PC-3 (cell line): Measurements from ENCODE around the gene PMFBP1. TPM values are rescaled to one million over a fixed set of nuclear protein-coding genes. Genes with fewer than 3 reads are reported as not detected.

ENCODE experiments used
- ATAC-seq: fragments of 200-7000 bp; cut with Tn5 transposase; 2 replicates; pipeline ENCODE4 v1.9.1; 2020; ENCODE audit warnings: mild to moderate bottlenecking, moderate library complexity
- BruUV-seq: library from RNA; stranded (reverse); fragments of 400-500 nt; replicated peaks from 2 replicates; lab custom pipeline; 2021; lab: Mats Ljungman, UMichigan
- CTCF ChIA-PET: fragments of 300-600 bp; sonication (Branson Sonifier 250); formaldehyde crosslinking; loops from one replicate; lab custom pipeline; 2022; ENCODE audit warnings: antibody characterized with exemption; lab: Charles Lee
- POLR2A ChIA-PET: fragments of 300-600 bp; sonication (Branson Sonifier 250); formaldehyde crosslinking; loops from one replicate; lab custom pipeline; 2022; ENCODE audit warnings: antibody characterized with exemption; ENCODE audit not compliant: unreplicated experiment; lab: Charles Lee
- DNase-seq: peaks from one replicate; pipeline ENCODE4 v3.0.0-alpha.2; 2015
- H2AFZ ChIP-seq: fragments of 300-600 bp; sonication (generic); 2 replicates; pipeline ENCODE4 v1.6.0; 2016; ENCODE audit warnings: antibody characterized with exemption, low read length
- H3F3A ChIP-seq: fragments of 300-600 bp; sonication (generic); one replicate; pipeline ENCODE4 v1.6.0; 2017; ENCODE audit warnings: antibody characterized with exemption, low read length, control low read depth, mild to moderate bottlenecking; ENCODE audit not compliant: unreplicated experiment
- H3K27ac ChIP-seq: fragments of 300-600 bp; sonication (generic); 2 replicates; pipeline ENCODE4 v1.5.1; 2016; ENCODE audit warnings: mild to moderate bottlenecking, low read length
- H3K27me3 ChIP-seq: fragments of 300-600 bp; sonication (generic); 2 replicates; pipeline ENCODE4 v1.6.1; 2016; ENCODE audit warnings: low read length, mixed read lengths
- H3K36me3 ChIP-seq: fragments of 300-600 bp; sonication (generic); 2 replicates; pipeline ENCODE4 v1.6.1; 2016; ENCODE audit warnings: low read depth, mixed run types, low read length, mixed read lengths
- H3K4me1 ChIP-seq: fragments of 300-600 bp; sonication (generic); 2 replicates; pipeline ENCODE4 v1.5.1; 2016; ENCODE audit warnings: low read length; ENCODE audit not compliant: insufficient read depth
- H3K4me2 ChIP-seq: fragments of 300-600 bp; sonication (generic); 2 replicates; pipeline ENCODE4 v1.6.0; 2016; ENCODE audit warnings: low read length
- H3K4me3 ChIP-seq: fragments of 300-600 bp; sonication (generic); 2 replicates; pipeline ENCODE4 v1.5.1; 2016; ENCODE audit warnings: mild to moderate bottlenecking, low read length, mixed read lengths
- H3K79me2 ChIP-seq: fragments of 300-600 bp; sonication (generic); 2 replicates; pipeline ENCODE4 v1.6.1; 2017; ENCODE audit warnings: low read length, mixed read lengths
- H3K9ac ChIP-seq: fragments of 300-600 bp; sonication (generic); 2 replicates; pipeline ENCODE4 v1.6.0; 2016; ENCODE audit warnings: mild to moderate bottlenecking, low read length
- H3K9me2 ChIP-seq: fragments of 300-600 bp; sonication (generic); replicated peaks from 2 replicates; pipeline ENCODE4 v1.6.1; 2016; ENCODE audit warnings: mixed run types, low read length, mixed read lengths
- H3K9me3 ChIP-seq: fragments of 300-600 bp; sonication (generic); 2 replicates; pipeline ENCODE4 v1.6.1; 2016; ENCODE audit warnings: low read length, mixed read lengths
- H4K20me1 ChIP-seq: fragments of 300-600 bp; sonication (generic); 2 replicates; pipeline ENCODE4 v1.6.1; 2016; ENCODE audit warnings: low read length, mixed read lengths
- EZH2 ChIP-seq: fragments of 300-600 bp; sonication (generic); IDR thresholded peaks from one replicate; pipeline ENCODE4 v1.6.1; 2017; ENCODE audit warnings: antibody characterized with exemption, mild to moderate bottlenecking, low read length; ENCODE audit not compliant: unreplicated experiment
- EZH2phosphoT487 ChIP-seq: fragments of 300-600 bp; sonication (generic); IDR thresholded peaks from 2 replicates; pipeline ENCODE4 v1.6.1; 2018; ENCODE audit warnings: mild to moderate bottlenecking, antibody characterized with exemption, low read length, borderline replicate concordance
- intact Hi-C: fragments of 100-400 bp; cut with micrococcal nuclease; formaldehyde crosslinking; loops from 2 replicates; pipeline ENCODE4 v1.9.0; 2023
- total RNA-seq: library from RNA; depleted of rRNA; stranded (reverse); fragments of >200 nt; gene quantifications from 2 replicates; pipeline ENCODE4 v1.2.3, GENCODE V29; 2014
- TF ChIP-seq, protein P1 (sequence below): fragments of 300-600 bp; sonication (generic); conservative IDR thresholded peaks from 2 replicates; pipeline ENCODE4 v1.5.1; 2017; ENCODE audit warnings: antibody characterized with exemption, low read depth, mild to moderate bottlenecking, low read length

Gene PMFBP1
- total RNA-seq, 1 experiment from 2014 or later: 1.2 TPM

DNA sequence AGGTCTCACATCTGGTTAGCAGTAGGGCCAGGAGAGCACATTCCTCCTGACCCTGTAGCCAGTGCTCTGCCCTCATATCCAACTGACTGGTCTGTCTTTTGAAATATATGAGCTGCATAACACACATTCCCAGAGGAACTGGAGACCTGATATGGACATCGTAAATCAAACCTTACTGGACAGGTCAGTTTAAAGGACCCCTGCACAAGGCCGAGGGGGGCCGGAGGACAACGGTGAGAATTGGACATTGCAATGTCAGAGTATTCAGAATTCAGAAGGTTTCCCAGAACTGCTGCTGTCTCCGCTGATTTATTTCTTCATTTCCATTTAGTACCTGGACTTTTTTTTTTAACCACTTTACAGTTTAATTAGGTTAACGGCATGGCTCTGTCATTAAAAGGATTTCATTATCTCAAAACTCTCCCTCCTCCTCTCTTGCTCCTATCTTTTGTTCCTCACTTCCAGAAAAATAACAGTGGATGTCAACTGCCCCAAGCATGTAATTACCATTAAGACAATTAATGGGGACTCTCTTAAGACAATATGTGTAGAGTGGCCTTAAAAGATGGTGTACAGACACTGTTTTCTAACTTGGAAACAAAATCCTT is 4.9 kb downstream of the PMFBP1 start:
- Histone ChIP-seq H3K9ac (no peak overlapping the region), H3K4me2 (no peak overlapping the region), H3K4me1 (no peaks in the 10 kb centered on the region), H3K36me3 (no peaks in the 10 kb centered on the region), H2AFZ (no peak overlapping the region), H3K9me3 (no peaks in the 10 kb centered on the region), H3K79me2 (no peaks in the 10 kb centered on the region), H4K20me1 (no peaks in the 10 kb centered on the region), H3K9me2 (no peaks in the 10 kb centered on the region), H3F3A (no peaks in the 10 kb centered on the region), H3K4me3 (no peak overlapping the region), H3K27me3 (no peaks in the 10 kb centered on the region), H3K27ac (no peak overlapping the region)
- POLR2A ChIA-PET: no interaction called here
- no peak for DNase-seq
- CTCF ChIA-PET: no interaction called here
- TF ChIP-seq EZH2phosphoT487 (no peak), EZH2 (no peak)
- TF ChIP-seq, protein P1, sequence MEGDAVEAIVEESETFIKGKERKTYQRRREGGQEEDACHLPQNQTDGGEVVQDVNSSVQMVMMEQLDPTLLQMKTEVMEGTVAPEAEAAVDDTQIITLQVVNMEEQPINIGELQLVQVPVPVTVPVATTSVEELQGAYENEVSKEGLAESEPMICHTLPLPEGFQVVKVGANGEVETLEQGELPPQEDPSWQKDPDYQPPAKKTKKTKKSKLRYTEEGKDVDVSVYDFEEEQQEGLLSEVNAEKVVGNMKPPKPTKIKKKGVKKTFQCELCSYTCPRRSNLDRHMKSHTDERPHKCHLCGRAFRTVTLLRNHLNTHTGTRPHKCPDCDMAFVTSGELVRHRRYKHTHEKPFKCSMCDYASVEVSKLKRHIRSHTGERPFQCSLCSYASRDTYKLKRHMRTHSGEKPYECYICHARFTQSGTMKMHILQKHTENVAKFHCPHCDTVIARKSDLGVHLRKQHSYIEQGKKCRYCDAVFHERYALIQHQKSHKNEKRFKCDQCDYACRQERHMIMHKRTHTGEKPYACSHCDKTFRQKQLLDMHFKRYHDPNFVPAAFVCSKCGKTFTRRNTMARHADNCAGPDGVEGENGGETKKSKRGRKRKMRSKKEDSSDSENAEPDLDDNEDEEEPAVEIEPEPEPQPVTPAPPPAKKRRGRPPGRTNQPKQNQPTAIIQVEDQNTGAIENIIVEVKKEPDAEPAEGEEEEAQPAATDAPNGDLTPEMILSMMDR: no peak
- intact Hi-C loops: no loop called here
- ATAC-seq: no peak
- BruUV-seq: no TSS peak

DNA sequence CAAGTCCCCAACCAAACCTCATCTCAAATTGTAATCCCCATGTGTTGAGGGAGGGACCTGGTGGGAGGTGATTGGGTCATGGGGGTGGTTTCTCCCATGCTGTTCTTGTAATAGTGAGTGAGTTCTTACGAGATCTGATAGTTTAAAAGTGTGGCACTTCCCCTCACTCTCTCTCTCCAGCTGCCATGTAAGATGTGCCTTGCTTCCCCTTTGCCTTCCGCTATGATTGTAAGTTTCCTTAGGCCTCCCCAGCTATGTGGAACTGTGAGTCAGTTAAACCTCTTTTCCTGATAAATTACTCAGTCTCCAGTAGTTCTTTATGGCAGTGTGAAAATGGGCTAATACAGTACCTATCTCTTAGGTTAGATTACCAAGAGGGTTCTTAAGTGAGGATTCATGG is 5.8 kb downstream of the PMFBP1 start:
- POLR2A ChIA-PET: no interaction called here
- CTCF ChIA-PET: no interaction called here
- TF ChIP-seq, protein P1: no peak
- TF ChIP-seq EZH2 (no peak), EZH2phosphoT487 (no peak)
- Histone ChIP-seq H3K4me1 (no peaks in the 10 kb centered on the region), H3F3A (no peaks in the 10 kb centered on the region), H2AFZ (no peak overlapping the region), H3K36me3 (no peaks in the 10 kb centered on the region), H3K4me2 (no peak overlapping the region), H3K9me2 (no peaks in the 10 kb centered on the region), H3K79me2 (no peaks in the 10 kb centered on the region), H3K9ac (no peak overlapping the region), H3K9me3 (no peaks in the 10 kb centered on the region), H3K4me3 (no peak overlapping the region), H4K20me1 (no peaks in the 10 kb centered on the region), H3K27me3 (no peaks in the 10 kb centered on the region), H3K27ac (no peak overlapping the region)
- DNase-seq (no peak), ATAC-seq (no peak)
- intact Hi-C loops: no loop called here
- no TSS peak for BruUV-seq

DNA sequence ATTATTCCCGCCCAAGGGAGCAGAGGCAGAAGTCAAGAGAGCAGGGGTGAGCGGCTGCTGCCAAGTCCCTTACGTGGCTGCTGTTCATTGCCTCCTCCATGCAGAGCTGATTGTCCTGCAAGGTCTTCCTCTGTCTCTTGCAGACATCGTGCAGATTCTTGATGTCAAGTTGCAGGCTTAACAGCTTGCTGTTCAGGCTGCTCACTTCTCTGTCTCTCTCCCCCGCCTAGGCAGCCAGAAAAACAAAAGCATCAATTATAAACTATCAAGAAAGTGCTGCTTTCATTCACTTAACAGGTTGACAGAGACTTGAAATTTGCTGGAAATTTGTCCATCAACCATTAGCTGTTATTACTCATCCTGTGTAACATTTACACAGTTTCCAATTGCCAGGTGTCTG is 7.3 kb downstream of the PMFBP1 start:
- no peak for ATAC-seq
- Histone ChIP-seq H3K4me2 (no peak overlapping the region), H3K27ac (no peak overlapping the region), H3K27me3 (no peaks in the 10 kb centered on the region), H3K4me1 (no peaks in the 10 kb centered on the region), H3K79me2 (no peaks in the 10 kb centered on the region), H3K9ac (no peak overlapping the region), H2AFZ (no peak overlapping the region), H4K20me1 (no peaks in the 10 kb centered on the region), H3F3A (no peaks in the 10 kb centered on the region), H3K9me2 (no peaks in the 10 kb centered on the region), H3K36me3 (no peaks in the 10 kb centered on the region), H3K9me3 (no peaks in the 10 kb centered on the region), H3K4me3 (no peak overlapping the region)
- intact Hi-C loops: no loop called here
- no peak for DNase-seq
- CTCF ChIA-PET: no interaction called here
- POLR2A ChIA-PET: no interaction called here
- BruUV-seq: no TSS peak
- no peak for TF ChIP-seq EZH2phosphoT487
- TF ChIP-seq, protein P1: no peak
- no peak for TF ChIP-seq EZH2
